Pancreas (tissue), 10 donors: ENCODE results near the gene LTK. TPM values are rescaled to one million over a fixed set of nuclear protein-coding genes. Genes with fewer than 3 reads are reported as not detected.
A peak's percentile ranks its signal among the peaks of the same experiment; 100 is the strongest.

Experiments used
- ATAC-seq, 4 donors: fragments of 200-7000 bp; cut with Tn5 transposase; one replicate each; pipeline versions ENCODE4 v1.8.0 to v1.9.1; 2020; ENCODE audit warnings: mild to moderate bottlenecking in 4 of 4, moderate library complexity in 4 of 4
- DNase-seq, 6 donors: peaks; one replicate each; pipeline ENCODE4 v3.0.0-alpha.2; 2020
- FAIRE-seq: peaks from 2 replicates; lab custom pipeline; 2012; peaks lifted over from hg19 to GRCh38; lab: Jason Lieb, UNC
- H3K27ac ChIP-seq, 4 donors: fragments of 200-600 bp; sonication (generic); 1 replicate in 3 of 4; 2 replicates in 1 of 4; pipeline versions ENCODE4 v1.5.0 to v1.8.0; 2020
- H3K27me3 ChIP-seq, 4 donors: fragments of 200-600 bp; one replicate each; pipeline ENCODE4 v1.8.0; 2021
- H3K36me3 ChIP-seq, 3 donors: fragments of 200-600 bp; sonication (generic) in 1 of 3; one replicate each; pipeline versions ENCODE4 v1.5.0 to v1.8.0; 2020 to 2021
- H3K4me1 ChIP-seq, 3 donors: fragments of 200-600 bp; one replicate each; pipeline ENCODE4 v1.8.0; 2021
- H3K4me3 ChIP-seq, 4 donors: fragments of 200-600 bp; sonication (generic) in 2 of 4; one replicate each; pipeline versions ENCODE4 v1.5.0 to v1.8.0; 2020 to 2021
- H3K9me3 ChIP-seq, 4 donors: fragments of 200-600 bp; one replicate each; pipeline ENCODE4 v1.8.0; 2021
- WGBS, 2 donors: extraction: QIAGEN DNeasy Blood & Tissue Kit; methylation state at CpG; one replicate each; pipeline ENCODE4 v1.1.7; 2013; 5-methylcytosine and 5-hydroxymethylcytosine counted together
- intact Hi-C, 3 donors: fragments of 100-400 bp; cut with DNase I; formaldehyde crosslinking; loops; one replicate each; pipeline versions ENCODE4 v1.11.1 to v1.14.2; 2022
- polyA plus RNA-seq, 2 donors: library from polyadenylated mRNA; stranded (reverse); fragments of 200-250 nt; gene quantifications; one replicate each; pipeline ENCODE4 v1.2.3, GENCODE V29; 2013
- total RNA-seq, 6 donors: library from RNA; stranded (reverse); fragmentation: NEBNext Ultra II Directional in 4 of 6; extraction: Animal tissue kit (Norgen Biotek cat#: 25700) in 4 of 6; gene quantifications; one replicate each; pipeline versions ENCODE4 v1.2.1 to v1.2.4, GENCODE V29; 2021 to 2023
- TF ChIP-seq, protein P1 (sequence below), 4 donors: fragments of 200-600 bp; sonication (generic) in 3 of 4; IDR thresholded peaks; one replicate each; pipeline versions ENCODE4 v1.5.0 to v1.8.0; 2021; ENCODE audit warnings: antibody characterized with exemption in 4 of 4
- donor health status: healthy with polysubstance abuse.
- donor health status: DM: no; HTN: no; CAD: no; lungs with moderate emphysema.
- donor health status: DM: no; HTN: no; CAD: no.
- donor health status: control.
- donor health status: control.
- donor health status: Bipolar disorder and iron deficiency.
- donor health status: DM: yes; HTN: yes; CAD: no.
- donor health status: DM: no; HTN: no; CAD: no.
- donor health status: DM: no; HTN: no; CAD: no.
- donor health status: DM: yes; HTN: yes; CAD: no.

LTK gene
- total and polyA plus RNA-seq, 8 donors: 0.17 to 0.63 (median 0.26) TPM

GRCh38 chr15:41521614-41522013 is 8.0 kb upstream of the LTK start:
- Histone ChIP-seq H3K4me3 (no peak overlapping the region), H3K9me3 (no peaks in the 10 kb centered on the region), H3K36me3 (peaks cover 0 to 6% (median 0%) of the 10 kb centered on the region in 3 donors), H3K27me3 (no peaks in the 10 kb centered on the region), H3K27ac (no peak overlapping the region), H3K4me1 (no peaks in the 10 kb centered on the region)
- intact Hi-C loops: no loop called here
- WGBS, 2 donors: 82 to 86% methylated on average over 9 of the region's 9 CpGs
- ATAC-seq: peak in 1 of 4 donors; percentile 6
- TF ChIP-seq, protein P1, sequence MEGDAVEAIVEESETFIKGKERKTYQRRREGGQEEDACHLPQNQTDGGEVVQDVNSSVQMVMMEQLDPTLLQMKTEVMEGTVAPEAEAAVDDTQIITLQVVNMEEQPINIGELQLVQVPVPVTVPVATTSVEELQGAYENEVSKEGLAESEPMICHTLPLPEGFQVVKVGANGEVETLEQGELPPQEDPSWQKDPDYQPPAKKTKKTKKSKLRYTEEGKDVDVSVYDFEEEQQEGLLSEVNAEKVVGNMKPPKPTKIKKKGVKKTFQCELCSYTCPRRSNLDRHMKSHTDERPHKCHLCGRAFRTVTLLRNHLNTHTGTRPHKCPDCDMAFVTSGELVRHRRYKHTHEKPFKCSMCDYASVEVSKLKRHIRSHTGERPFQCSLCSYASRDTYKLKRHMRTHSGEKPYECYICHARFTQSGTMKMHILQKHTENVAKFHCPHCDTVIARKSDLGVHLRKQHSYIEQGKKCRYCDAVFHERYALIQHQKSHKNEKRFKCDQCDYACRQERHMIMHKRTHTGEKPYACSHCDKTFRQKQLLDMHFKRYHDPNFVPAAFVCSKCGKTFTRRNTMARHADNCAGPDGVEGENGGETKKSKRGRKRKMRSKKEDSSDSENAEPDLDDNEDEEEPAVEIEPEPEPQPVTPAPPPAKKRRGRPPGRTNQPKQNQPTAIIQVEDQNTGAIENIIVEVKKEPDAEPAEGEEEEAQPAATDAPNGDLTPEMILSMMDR (IDR thresholded peaks at IDR 0.05): no peak
- no peak for FAIRE-seq
- no peak for DNase-seq

- no peak for FAIRE-seq
- Histone ChIP-seq H3K36me3 (no peaks in the 10 kb centered on the region), H3K27ac (no peak overlapping the region), H3K4me3 (no peak overlapping the region), H3K9me3 (no peaks in the 10 kb centered on the region), H3K4me1 (no peaks in the 10 kb centered on the region), H3K27me3 (no peaks in the 10 kb centered on the region)
- WGBS, 2 donors: 97% methylated on average over 17 of the region's 17 CpGs
- no peak for DNase-seq
- ATAC-seq: no peak
- TF ChIP-seq, protein P1 (IDR thresholded peaks at IDR 0.05): no peak
- intact Hi-C loops: no loop called here
Measured at GRCh38 chr15:41520636-41521035, 7.0 kb upstream of the LTK start.

GRCh38 chr15:41517895-41518449 is 4.3 kb upstream of the LTK start:
- TF ChIP-seq, protein P1 (IDR thresholded peaks at IDR 0.05): no peak
- H3K27ac ChIP-seq: no peak overlapping the region
- FAIRE-seq: no peak
- H3K36me3 ChIP-seq: no peaks in the 10 kb centered on the region
- WGBS, 2 donors: 89 to 96% methylated on average over 8 of the region's 8 CpGs
- H3K9me3 ChIP-seq: no peaks in the 10 kb centered on the region
- intact Hi-C loops: no loop called here
- no peak for ATAC-seq
- peaks cover 0 to 6% (median 0%) of the 10 kb centered on the region in 3 donors for H3K4me1 ChIP-seq
- peaks cover 0 to under 1% (median 0%) of the 10 kb centered on the region in 4 donors for H3K27me3 ChIP-seq
- no peak overlapping the region for H3K4me3 ChIP-seq
- no peak for DNase-seq

GRCh38 chr15:41512940-41513505 is 604 bp downstream of the LTK start:
- no peak overlapping the region for H3K27ac ChIP-seq
- peak overlapping the region in 3 of 4 donors; percentile 0 to 37 (median 15) for H3K4me3 ChIP-seq
- no peaks in the 10 kb centered on the region for H3K9me3 ChIP-seq
- no peaks in the 10 kb centered on the region for H3K36me3 ChIP-seq
- ATAC-seq (peak in 3 of 4 donors; percentile 27 to 48 (median 37)), FAIRE-seq (no peak), DNase-seq (peak in 1 of 6 donors; percentile 63)
- H3K27me3 ChIP-seq: peaks cover 0 to 9% (median 3%) of the 10 kb centered on the region in 4 donors
- peaks cover 0 to 13% (median 0%) of the 10 kb centered on the region in 3 donors for H3K4me1 ChIP-seq
- WGBS, 2 donors: 15 to 19% methylated on average over 38 to 40 of the region's 40 CpGs
- TF ChIP-seq, protein P1 (IDR thresholded peaks at IDR 0.05): no peak
- intact Hi-C loops: no loop called here

GRCh38 chr15:41512512-41512939 is 1.1 kb downstream of the LTK start:
- peaks cover 0 to 13% (median 0%) of the 10 kb centered on the region in 3 donors for H3K4me1 ChIP-seq
- intact Hi-C loops: no loop called here
- 18% methylated on average over 33 of the region's 33 CpGs for WGBS, 2 donors
- FAIRE-seq (no peak), DNase-seq (peak in 1 of 6 donors; percentile 23), ATAC-seq (no peak)
- H3K36me3 ChIP-seq: no peaks in the 10 kb centered on the region
- H3K4me3 ChIP-seq: peak overlapping the region in 2 of 4 donors; percentile 22 to 37
- TF ChIP-seq, protein P1 (IDR thresholded peaks at IDR 0.05): no peak
- H3K27ac ChIP-seq: no peak overlapping the region
- no peaks in the 10 kb centered on the region for H3K9me3 ChIP-seq
- peaks cover 0 to 9% (median 3%) of the 10 kb centered on the region in 4 donors for H3K27me3 ChIP-seq
